ENCODE measurements around the gene CDH4. TPM values are rescaled to one million over a fixed set of nuclear protein-coding genes. Genes with fewer than 3 reads are reported as not detected.

CDH4 gene
- total and polyA plus RNA-seq, 2 of the 13 experiments (the other 11 are each of a cell fraction or from before 2014, with no cell fraction given): not detected

GRCh38 chr20:61674121-61674520, 422.1 kb downstream of the CDH4 start (continued):
- no peak for TF ChIP-seq RERE (CRISPR knock-in tag; IDR thresholded peaks at IDR 0.05; ENCODE audit: low read depth)
- TF ChIP-seq ADNP (CRISPR knock-in tag; IDR thresholded peaks at IDR 0.05): no peak
- TF ChIP-seq DDIT3 (CRISPR knock-in tag; IDR thresholded peaks at IDR 0.05): no peak
- TF ChIP-seq SRF (IDR thresholded peaks at IDR 0.05; ENCODE audit: low read depth, low read length): no peak
- TF ChIP-seq RBAK (CRISPR knock-in tag; IDR thresholded peaks at IDR 0.05): no peak
- no peak for TF ChIP-seq ZNF44 (CRISPR knock-in tag; IDR thresholded peaks at IDR 0.05)
- TF ChIP-seq ZNF646 (CRISPR knock-in tag; IDR thresholded peaks at IDR 0.05): no peak
- TF ChIP-seq ZFP1 (CRISPR knock-in tag; IDR thresholded peaks at IDR 0.05): no peak
- no peak for TF ChIP-seq NFYC (CRISPR knock-in tag; IDR thresholded peaks at IDR 0.05)
- TF ChIP-seq ZMAT3 (CRISPR knock-in tag; conservative IDR thresholded peaks at IDR 0.05): no peak
- TF ChIP-seq SMAD1 (CRISPR knock-in tag; IDR thresholded peaks at IDR 0.05; ENCODE audit: borderline replicate concordance, low read depth): no peak
- no peak for TF ChIP-seq TBL1XR1 (IDR thresholded peaks at IDR 0.05; ENCODE audit: borderline replicate concordance, low read length, partially characterized antibody)

All from HepG2 (cell line).